HepG2 (cell line): ENCODE results near the gene SIN3A. TPM values are rescaled to one million over a fixed set of nuclear protein-coding genes. Genes with fewer than 3 reads are reported as not detected.

ENCODE experiments used
- BCLAF1 ChIP-seq: fragments of 450-650 bp; IDR thresholded peaks from 2 replicates; pipeline ENCODE4 v1.6.1; 2017; ENCODE audit warnings: mild to moderate bottlenecking
- HNRNPK ChIP-seq: fragments of 200-400 bp; formaldehyde crosslinking; IDR thresholded peaks from 2 replicates; pipeline ENCODE4 v1.6.1; 2018; ENCODE audit warnings: low read length, low read depth, moderate library complexity, mild to moderate bottlenecking; ENCODE audit not compliant: poor library complexity, severe bottlenecking
- TEAD2 ChIP-seq: sonication (generic); formaldehyde crosslinking; IDR thresholded peaks from 2 replicates; pipeline ENCODE4 v1.9.0; 2021; ENCODE audit warnings: missing genetic modification reagents
- ZBTB14 ChIP-seq: sonication (generic); formaldehyde crosslinking; IDR thresholded peaks from 2 replicates; pipeline ENCODE4 v1.4.0; 2020; ENCODE audit warnings: missing genetic modification reagents
- ZBTB21 ChIP-seq: sonication (generic); formaldehyde crosslinking; IDR thresholded peaks from 2 replicates; pipeline ENCODE4 v1.4.0; 2020; ENCODE audit warnings: missing genetic modification reagents
- ZNF562 ChIP-seq: sonication (generic); formaldehyde crosslinking; IDR thresholded peaks from 2 replicates; pipeline ENCODE4 v1.8.0; 2022; ENCODE audit warnings: missing genetic modification reagents, borderline replicate concordance
- polyA plus RNA-seq, 8 experiments: library from polyadenylated mRNA; depleted of rRNA in 3 of 8; stranded (reverse) in 7 of 8; unstranded in 1 of 8; fragments of >200 nt; fragmentation: Illumina TruSeq in 4 of 8; extraction: Trizol in 4 of 8; gene quantifications; 2 replicates each; pipeline versions ENCODE4 v1.2.1 to v1.2.3, GENCODE V29; 2011 to 2016; ENCODE audit warnings: low read depth in 4 of 8, missing spikeins in 1 of 8, mixed read lengths in 1 of 8; ENCODE audit not compliant: insufficient read depth in 1 of 8
- total RNA-seq, 5 experiments: library from RNA; depleted of rRNA; stranded (reverse); fragments of >200 nt; fragmentation: Illumina TruSeq; extraction: Trizol; gene quantifications; 2 replicates each; pipeline ENCODE4 v1.2.3, GENCODE V29; 2016; ENCODE audit warnings: low read depth in 1 of 5
- TF ChIP-seq, protein P1 (sequence below): sonication (generic); formaldehyde crosslinking; IDR thresholded peaks from 2 replicates; pipeline ENCODE4 v1.4.0; 2020; ENCODE audit warnings: mild to moderate bottlenecking, missing genetic modification reagents
- TF ChIP-seq, protein P2 (sequence below): sonication (generic); formaldehyde crosslinking; IDR thresholded peaks from 2 replicates; pipeline ENCODE4 v1.5.0; 2020; ENCODE audit warnings: mild to moderate bottlenecking, missing genetic modification reagents, borderline replicate concordance
- TF ChIP-seq, protein P3 (sequence below): sonication (generic); formaldehyde crosslinking; IDR thresholded peaks from 2 replicates; pipeline ENCODE4 v1.5.0; 2020; ENCODE audit warnings: mild to moderate bottlenecking, missing genetic modification reagents
- TF ChIP-seq, protein P4 (sequence below): sonication (generic); formaldehyde crosslinking; IDR thresholded peaks from 2 replicates; pipeline ENCODE4 v1.9.0; 2021; ENCODE audit warnings: mild to moderate bottlenecking, missing genetic modification reagents

The SIN3A gene
- total and polyA plus RNA-seq, 2 of the 13 experiments (the other 11 are each of a cell fraction or from before 2014, with no cell fraction given): 16.1 to 28.1 TPM

GRCh38 chr15:75367913-75368688 lies 83.4 kb downstream of the SIN3A start, which contains the start of gene MAN2C1 (continued):
- TF ChIP-seq, protein P1, sequence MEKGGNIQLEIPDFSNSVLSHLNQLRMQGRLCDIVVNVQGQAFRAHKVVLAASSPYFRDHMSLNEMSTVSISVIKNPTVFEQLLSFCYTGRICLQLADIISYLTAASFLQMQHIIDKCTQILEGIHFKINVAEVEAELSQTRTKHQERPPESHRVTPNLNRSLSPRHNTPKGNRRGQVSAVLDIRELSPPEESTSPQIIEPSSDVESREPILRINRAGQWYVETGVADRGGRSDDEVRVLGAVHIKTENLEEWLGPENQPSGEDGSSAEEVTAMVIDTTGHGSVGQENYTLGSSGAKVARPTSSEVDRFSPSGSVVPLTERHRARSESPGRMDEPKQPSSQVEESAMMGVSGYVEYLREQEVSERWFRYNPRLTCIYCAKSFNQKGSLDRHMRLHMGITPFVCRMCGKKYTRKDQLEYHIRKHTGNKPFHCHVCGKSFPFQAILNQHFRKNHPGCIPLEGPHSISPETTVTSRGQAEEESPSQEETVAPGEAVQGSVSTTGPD (CRISPR knock-in tag): no peak
- 0 out of 2 replicates have a peak, but pooled peaks have one; percentile 20 for TF ChIP-seq ZBTB14
- TF ChIP-seq, protein P2, sequence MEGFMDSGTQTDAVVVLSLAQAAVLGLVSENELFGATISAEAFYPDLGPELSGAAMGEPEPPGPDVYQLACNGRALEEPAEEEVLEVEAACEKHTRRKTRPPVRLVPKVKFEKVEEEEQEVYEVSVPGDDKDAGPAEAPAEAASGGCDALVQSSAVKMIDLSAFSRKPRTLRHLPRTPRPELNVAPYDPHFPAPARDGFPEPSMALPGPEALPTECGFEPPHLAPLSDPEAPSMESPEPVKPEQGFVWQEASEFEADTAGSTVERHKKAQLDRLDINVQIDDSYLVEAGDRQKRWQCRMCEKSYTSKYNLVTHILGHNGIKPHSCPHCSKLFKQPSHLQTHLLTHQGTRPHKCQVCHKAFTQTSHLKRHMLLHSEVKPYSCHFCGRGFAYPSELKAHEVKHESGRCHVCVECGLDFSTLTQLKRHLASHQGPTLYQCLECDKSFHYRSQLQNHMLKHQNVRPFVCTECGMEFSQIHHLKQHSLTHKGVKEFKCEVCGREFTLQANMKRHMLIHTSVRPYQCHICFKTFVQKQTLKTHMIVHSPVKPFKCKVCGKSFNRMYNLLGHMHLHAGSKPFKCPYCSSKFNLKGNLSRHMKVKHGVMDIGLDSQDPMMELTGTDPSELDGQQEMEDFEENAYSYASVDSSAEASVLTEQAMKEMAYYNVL (CRISPR knock-in tag): no peak
- TF ChIP-seq TEAD2 (CRISPR knock-in tag): no peak
- TF ChIP-seq, protein P3, sequence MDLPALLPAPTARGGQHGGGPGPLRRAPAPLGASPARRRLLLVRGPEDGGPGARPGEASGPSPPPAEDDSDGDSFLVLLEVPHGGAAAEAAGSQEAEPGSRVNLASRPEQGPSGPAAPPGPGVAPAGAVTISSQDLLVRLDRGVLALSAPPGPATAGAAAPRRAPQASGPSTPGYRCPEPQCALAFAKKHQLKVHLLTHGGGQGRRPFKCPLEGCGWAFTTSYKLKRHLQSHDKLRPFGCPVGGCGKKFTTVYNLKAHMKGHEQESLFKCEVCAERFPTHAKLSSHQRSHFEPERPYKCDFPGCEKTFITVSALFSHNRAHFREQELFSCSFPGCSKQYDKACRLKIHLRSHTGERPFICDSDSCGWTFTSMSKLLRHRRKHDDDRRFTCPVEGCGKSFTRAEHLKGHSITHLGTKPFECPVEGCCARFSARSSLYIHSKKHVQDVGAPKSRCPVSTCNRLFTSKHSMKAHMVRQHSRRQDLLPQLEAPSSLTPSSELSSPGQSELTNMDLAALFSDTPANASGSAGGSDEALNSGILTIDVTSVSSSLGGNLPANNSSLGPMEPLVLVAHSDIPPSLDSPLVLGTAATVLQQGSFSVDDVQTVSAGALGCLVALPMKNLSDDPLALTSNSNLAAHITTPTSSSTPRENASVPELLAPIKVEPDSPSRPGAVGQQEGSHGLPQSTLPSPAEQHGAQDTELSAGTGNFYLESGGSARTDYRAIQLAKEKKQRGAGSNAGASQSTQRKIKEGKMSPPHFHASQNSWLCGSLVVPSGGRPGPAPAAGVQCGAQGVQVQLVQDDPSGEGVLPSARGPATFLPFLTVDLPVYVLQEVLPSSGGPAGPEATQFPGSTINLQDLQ (CRISPR knock-in tag): no peak; the same call in 1 of the 2 replicates
- TF ChIP-seq, protein P4, sequence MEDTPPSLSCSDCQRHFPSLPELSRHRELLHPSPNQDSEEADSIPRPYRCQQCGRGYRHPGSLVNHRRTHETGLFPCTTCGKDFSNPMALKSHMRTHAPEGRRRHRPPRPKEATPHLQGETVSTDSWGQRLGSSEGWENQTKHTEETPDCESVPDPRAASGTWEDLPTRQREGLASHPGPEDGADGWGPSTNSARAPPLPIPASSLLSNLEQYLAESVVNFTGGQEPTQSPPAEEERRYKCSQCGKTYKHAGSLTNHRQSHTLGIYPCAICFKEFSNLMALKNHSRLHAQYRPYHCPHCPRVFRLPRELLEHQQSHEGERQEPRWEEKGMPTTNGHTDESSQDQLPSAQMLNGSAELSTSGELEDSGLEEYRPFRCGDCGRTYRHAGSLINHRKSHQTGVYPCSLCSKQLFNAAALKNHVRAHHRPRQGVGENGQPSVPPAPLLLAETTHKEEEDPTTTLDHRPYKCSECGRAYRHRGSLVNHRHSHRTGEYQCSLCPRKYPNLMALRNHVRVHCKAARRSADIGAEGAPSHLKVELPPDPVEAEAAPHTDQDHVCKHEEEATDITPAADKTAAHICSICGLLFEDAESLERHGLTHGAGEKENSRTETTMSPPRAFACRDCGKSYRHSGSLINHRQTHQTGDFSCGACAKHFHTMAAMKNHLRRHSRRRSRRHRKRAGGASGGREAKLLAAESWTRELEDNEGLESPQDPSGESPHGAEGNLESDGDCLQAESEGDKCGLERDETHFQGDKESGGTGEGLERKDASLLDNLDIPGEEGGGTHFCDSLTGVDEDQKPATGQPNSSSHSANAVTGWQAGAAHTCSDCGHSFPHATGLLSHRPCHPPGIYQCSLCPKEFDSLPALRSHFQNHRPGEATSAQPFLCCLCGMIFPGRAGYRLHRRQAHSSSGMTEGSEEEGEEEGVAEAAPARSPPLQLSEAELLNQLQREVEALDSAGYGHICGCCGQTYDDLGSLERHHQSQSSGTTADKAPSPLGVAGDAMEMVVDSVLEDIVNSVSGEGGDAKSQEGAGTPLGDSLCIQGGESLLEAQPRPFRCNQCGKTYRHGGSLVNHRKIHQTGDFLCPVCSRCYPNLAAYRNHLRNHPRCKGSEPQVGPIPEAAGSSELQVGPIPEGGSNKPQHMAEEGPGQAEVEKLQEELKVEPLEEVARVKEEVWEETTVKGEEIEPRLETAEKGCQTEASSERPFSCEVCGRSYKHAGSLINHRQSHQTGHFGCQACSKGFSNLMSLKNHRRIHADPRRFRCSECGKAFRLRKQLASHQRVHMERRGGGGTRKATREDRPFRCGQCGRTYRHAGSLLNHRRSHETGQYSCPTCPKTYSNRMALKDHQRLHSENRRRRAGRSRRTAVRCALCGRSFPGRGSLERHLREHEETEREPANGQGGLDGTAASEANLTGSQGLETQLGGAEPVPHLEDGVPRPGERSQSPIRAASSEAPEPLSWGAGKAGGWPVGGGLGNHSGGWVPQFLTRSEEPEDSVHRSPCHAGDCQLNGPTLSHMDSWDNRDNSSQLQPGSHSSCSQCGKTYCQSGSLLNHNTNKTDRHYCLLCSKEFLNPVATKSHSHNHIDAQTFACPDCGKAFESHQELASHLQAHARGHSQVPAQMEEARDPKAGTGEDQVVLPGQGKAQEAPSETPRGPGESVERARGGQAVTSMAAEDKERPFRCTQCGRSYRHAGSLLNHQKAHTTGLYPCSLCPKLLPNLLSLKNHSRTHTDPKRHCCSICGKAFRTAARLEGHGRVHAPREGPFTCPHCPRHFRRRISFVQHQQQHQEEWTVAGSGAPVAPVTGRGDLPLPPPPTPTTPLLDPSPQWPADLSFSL (CRISPR knock-in tag): no peak
- TF ChIP-seq BCLAF1: no peak
- peak; percentile 90 for TF ChIP-seq HNRNPK
- 0 out of 2 replicates have a peak, but pooled peaks have one; percentile 22 for TF ChIP-seq ZBTB21
- TF ChIP-seq ZNF562 (CRISPR knock-in tag): no peak
